ENCODE data around the gene PCDH15.

DNA sequence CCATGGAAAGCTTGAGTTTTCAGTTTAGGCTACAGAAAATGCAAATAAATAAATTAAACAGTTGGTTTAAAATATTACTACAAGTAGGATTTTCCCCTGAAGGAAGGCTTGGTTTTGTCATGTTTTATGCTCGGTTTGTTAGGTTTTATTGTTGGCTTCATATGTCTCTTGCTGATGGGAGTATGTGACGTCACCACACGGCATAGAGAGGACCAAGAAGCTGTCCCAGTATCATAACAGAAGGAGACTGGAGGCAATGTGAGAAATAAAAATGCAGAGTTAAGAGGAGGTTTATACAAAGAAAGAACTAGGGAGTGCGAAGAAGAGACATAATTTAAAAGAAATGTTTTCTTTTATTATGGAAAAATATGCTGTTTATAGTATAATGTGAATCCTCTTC, 24.4 kb downstream of the PCDH15 start:
- TF ChIP-seq POLR2AphosphoS5 (IDR thresholded peaks at IDR 0.05; ENCODE audit: low read depth), result no peak
- TF ChIP-seq, protein P1, sequence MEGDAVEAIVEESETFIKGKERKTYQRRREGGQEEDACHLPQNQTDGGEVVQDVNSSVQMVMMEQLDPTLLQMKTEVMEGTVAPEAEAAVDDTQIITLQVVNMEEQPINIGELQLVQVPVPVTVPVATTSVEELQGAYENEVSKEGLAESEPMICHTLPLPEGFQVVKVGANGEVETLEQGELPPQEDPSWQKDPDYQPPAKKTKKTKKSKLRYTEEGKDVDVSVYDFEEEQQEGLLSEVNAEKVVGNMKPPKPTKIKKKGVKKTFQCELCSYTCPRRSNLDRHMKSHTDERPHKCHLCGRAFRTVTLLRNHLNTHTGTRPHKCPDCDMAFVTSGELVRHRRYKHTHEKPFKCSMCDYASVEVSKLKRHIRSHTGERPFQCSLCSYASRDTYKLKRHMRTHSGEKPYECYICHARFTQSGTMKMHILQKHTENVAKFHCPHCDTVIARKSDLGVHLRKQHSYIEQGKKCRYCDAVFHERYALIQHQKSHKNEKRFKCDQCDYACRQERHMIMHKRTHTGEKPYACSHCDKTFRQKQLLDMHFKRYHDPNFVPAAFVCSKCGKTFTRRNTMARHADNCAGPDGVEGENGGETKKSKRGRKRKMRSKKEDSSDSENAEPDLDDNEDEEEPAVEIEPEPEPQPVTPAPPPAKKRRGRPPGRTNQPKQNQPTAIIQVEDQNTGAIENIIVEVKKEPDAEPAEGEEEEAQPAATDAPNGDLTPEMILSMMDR (conservative IDR thresholded peaks at IDR 0.05; ENCODE audit: low read depth in 2 of 2), result no peak
- TF ChIP-seq, protein P2, sequence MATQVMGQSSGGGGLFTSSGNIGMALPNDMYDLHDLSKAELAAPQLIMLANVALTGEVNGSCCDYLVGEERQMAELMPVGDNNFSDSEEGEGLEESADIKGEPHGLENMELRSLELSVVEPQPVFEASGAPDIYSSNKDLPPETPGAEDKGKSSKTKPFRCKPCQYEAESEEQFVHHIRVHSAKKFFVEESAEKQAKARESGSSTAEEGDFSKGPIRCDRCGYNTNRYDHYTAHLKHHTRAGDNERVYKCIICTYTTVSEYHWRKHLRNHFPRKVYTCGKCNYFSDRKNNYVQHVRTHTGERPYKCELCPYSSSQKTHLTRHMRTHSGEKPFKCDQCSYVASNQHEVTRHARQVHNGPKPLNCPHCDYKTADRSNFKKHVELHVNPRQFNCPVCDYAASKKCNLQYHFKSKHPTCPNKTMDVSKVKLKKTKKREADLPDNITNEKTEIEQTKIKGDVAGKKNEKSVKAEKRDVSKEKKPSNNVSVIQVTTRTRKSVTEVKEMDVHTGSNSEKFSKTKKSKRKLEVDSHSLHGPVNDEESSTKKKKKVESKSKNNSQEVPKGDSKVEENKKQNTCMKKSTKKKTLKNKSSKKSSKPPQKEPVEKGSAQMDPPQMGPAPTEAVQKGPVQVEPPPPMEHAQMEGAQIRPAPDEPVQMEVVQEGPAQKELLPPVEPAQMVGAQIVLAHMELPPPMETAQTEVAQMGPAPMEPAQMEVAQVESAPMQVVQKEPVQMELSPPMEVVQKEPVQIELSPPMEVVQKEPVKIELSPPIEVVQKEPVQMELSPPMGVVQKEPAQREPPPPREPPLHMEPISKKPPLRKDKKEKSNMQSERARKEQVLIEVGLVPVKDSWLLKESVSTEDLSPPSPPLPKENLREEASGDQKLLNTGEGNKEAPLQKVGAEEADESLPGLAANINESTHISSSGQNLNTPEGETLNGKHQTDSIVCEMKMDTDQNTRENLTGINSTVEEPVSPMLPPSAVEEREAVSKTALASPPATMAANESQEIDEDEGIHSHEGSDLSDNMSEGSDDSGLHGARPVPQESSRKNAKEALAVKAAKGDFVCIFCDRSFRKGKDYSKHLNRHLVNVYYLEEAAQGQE (IDR thresholded peaks at IDR 0.05; ENCODE audit: unreplicated experiment), result no peak
- TF ChIP-seq EZH2 (IDR thresholded peaks at IDR 0.05; ENCODE audit: low read depth, unreplicated experiment), result no peak
- no peak for TF ChIP-seq EZH2phosphoT487 (IDR thresholded peaks at IDR 0.05; ENCODE audit: unreplicated experiment)
- no peak for TF ChIP-seq ZNF331 (CRISPR knock-in tag; IDR thresholded peaks at IDR 0.05; ENCODE audit: low read depth)
- no peak for TF ChIP-seq JUNB (IDR thresholded peaks at IDR 0.05; ENCODE audit: unreplicated experiment)
- TF ChIP-seq CREB1 (CRISPR knock-in tag; IDR thresholded peaks at IDR 0.05; ENCODE audit: low read depth), result no peak
- TF ChIP-seq NANOG (IDR thresholded peaks at IDR 0.05; ENCODE audit: borderline replicate concordance), result no peak
- TF ChIP-seq STAT1 (IDR thresholded peaks at IDR 0.05; ENCODE audit: unreplicated experiment), result no peak
- TF ChIP-seq, protein P3, sequence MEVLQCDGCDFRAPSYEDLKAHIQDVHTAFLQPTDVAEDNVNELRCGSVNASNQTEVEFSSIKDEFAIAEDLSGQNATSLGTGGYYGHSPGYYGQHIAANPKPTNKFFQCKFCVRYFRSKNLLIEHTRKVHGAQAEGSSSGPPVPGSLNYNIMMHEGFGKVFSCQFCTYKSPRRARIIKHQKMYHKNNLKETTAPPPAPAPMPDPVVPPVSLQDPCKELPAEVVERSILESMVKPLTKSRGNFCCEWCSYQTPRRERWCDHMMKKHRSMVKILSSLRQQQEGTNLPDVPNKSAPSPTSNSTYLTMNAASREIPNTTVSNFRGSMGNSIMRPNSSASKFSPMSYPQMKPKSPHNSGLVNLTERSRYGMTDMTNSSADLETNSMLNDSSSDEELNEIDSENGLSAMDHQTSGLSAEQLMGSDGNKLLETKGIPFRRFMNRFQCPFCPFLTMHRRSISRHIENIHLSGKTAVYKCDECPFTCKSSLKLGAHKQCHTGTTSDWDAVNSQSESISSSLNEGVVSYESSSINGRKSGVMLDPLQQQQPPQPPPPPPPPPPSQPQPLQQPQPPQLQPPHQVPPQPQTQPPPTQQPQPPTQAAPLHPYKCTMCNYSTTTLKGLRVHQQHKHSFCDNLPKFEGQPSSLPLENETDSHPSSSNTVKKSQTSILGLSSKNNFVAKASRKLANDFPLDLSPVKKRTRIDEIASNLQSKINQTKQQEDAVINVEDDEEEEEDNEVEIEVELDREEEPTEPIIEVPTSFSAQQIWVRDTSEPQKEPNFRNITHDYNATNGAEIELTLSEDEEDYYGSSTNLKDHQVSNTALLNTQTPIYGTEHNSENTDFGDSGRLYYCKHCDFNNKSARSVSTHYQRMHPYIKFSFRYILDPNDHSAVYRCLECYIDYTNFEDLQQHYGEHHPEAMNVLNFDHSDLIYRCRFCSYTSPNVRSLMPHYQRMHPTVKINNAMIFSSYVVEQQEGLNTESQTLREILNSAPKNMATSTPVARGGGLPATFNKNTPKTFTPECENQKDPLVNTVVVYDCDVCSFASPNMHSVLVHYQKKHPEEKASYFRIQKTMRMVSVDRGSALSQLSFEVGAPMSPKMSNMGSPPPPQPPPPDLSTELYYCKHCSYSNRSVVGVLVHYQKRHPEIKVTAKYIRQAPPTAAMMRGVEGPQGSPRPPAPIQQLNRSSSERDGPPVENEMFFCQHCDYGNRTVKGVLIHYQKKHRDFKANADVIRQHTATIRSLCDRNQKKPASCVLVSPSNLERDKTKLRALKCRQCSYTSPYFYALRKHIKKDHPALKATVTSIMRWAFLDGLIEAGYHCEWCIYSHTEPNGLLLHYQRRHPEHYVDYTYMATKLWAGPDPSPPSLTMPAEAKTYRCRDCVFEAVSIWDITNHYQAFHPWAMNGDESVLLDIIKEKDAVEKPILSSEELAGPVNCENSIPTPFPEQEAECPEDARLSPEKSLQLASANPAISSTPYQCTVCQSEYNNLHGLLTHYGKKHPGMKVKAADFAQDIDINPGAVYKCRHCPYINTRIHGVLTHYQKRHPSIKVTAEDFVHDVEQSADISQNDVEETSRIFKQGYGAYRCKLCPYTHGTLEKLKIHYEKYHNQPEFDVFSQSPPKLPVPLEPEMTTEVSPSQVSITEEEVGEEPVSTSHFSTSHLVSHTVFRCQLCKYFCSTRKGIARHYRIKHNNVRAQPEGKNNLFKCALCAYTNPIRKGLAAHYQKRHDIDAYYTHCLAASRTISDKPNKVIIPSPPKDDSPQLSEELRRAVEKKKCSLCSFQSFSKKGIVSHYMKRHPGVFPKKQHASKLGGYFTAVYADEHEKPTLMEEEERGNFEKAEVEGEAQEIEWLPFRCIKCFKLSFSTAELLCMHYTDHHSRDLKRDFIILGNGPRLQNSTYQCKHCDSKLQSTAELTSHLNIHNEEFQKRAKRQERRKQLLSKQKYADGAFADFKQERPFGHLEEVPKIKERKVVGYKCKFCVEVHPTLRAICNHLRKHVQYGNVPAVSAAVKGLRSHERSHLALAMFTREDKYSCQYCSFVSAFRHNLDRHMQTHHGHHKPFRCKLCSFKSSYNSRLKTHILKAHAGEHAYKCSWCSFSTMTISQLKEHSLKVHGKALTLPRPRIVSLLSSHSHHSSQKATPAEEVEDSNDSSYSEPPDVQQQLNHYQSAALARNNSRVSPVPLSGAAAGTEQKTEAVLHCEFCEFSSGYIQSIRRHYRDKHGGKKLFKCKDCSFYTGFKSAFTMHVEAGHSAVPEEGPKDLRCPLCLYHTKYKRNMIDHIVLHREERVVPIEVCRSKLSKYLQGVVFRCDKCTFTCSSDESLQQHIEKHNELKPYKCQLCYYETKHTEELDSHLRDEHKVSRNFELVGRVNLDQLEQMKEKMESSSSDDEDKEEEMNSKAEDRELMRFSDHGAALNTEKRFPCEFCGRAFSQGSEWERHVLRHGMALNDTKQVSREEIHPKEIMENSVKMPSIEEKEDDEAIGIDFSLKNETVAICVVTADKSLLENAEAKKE (CRISPR knock-in tag; IDR thresholded peaks at IDR 0.05), result no peak
- TF ChIP-seq ZNF114 (CRISPR knock-in tag; IDR thresholded peaks at IDR 0.05), result no peak
